Measurements from ENCODE around the gene NCKAP5.

NCKAP5 gene

GRCh38 chr2:132963161-132963560 is 605.1 kb downstream of the NCKAP5 start:
- no peak for TF ChIP-seq CTCF (IDR thresholded peaks at IDR 0.05; ENCODE audit: low read depth, low read length)
- Histone ChIP-seq H3K36me3 (peaks cover 30% of the 10 kb centered on the region), H3K27me3 (ENCODE audit: insufficient read depth, low read depth, severe bottlenecking) (no peaks in the 10 kb centered on the region), H3K4me3 (ENCODE audit: low read depth, low read length) (no peak overlapping the region), H3K27ac (no peak overlapping the region), H3K9me3 (ENCODE audit: severe bottlenecking) (no peaks in the 10 kb centered on the region)
- DNase-seq: no peak

DNA sequence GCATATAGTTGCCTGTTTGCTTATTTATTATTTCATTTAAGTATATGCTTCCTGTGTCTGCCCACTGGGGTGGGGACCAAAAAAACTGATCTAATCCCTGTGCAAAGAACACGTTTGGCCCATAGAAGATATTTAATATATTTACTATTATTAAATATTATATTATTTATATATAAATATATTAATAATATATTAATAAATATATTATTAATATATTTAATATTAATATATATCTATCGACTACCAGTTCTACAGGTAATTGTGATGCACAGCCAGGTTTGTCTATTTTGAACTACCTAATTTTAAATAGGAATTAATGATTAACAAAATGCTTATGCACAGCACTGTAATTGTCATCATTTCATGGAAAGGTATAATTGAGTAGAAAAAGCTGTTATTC is 609.4 kb downstream of the NCKAP5 start:
- TF ChIP-seq CTCF (IDR thresholded peaks at IDR 0.05; ENCODE audit: low read depth, low read length): no peak
- Histone ChIP-seq H3K4me3 (ENCODE audit: low read depth, low read length) (no peak overlapping the region), H3K9me3 (ENCODE audit: severe bottlenecking) (no peaks in the 10 kb centered on the region), H3K27me3 (ENCODE audit: insufficient read depth, low read depth, severe bottlenecking) (no peaks in the 10 kb centered on the region), H3K27ac (no peak overlapping the region), H3K36me3 (peaks cover 30% of the 10 kb centered on the region)
- DNase-seq: no peak

DNA sequence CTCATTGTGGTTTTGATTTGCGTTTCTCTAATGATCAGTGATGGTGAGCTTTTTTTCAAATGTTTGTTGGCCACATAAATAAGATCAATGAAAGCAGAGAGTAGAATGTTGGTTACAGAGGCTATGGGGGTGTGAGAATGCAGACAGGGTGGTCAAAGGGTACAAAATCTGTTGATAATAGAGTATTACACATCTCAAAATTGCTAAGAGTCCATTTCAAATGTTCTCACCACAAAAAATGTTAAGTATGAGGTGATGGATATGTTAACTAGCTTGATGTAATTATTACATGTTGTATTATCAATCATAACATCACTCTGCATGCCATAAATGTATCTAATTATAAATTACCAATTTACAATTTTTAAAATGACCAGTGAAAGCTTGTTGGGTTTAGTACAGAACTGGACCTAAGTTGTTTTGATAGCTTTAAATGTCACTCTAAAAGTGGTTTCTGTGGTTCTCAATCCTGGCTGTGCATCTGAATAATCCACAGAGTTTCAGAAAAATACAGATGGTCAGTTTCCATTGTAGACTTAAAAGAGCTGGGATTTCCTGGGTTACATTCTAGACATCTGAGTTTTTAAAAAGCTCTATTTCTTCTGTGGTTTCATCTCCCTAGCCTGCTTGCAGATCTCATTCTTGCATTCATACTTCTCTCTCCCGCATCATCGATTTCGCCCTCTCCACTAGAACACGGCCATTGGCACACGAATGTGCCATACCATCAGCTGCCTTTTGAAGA is 612.2 kb downstream of the NCKAP5 start:
- Histone ChIP-seq H3K27me3 (ENCODE audit: insufficient read depth, low read depth, severe bottlenecking) (no peaks in the 10 kb centered on the region), H3K9me3 (ENCODE audit: severe bottlenecking) (no peaks in the 10 kb centered on the region), H3K4me3 (ENCODE audit: low read depth, low read length) (no peak overlapping the region), H3K36me3 (peaks cover 5% of the 10 kb centered on the region), H3K27ac (no peak overlapping the region)
- no peak for TF ChIP-seq CTCF (IDR thresholded peaks at IDR 0.05; ENCODE audit: low read depth, low read length)
- DNase-seq: no peak

GRCh38 chr2:132953771-132954170 is 614.5 kb downstream of the NCKAP5 start:
- DNase-seq: no peak
- no peaks in the 10 kb centered on the region; the same call in none of the 2 replicates for H3K36me3 ChIP-seq
- H3K27me3 ChIP-seq (ENCODE audit: insufficient read depth, low read depth, severe bottlenecking): no peaks in the 10 kb centered on the region
- H3K9me3 ChIP-seq (ENCODE audit: severe bottlenecking): no peaks in the 10 kb centered on the region
- TF ChIP-seq CTCF (IDR thresholded peaks at IDR 0.05; ENCODE audit: low read depth, low read length): no peak
- H3K4me3 ChIP-seq (ENCODE audit: low read depth, low read length): no peak overlapping the region
- H3K27ac ChIP-seq: no peak overlapping the region

DNA sequence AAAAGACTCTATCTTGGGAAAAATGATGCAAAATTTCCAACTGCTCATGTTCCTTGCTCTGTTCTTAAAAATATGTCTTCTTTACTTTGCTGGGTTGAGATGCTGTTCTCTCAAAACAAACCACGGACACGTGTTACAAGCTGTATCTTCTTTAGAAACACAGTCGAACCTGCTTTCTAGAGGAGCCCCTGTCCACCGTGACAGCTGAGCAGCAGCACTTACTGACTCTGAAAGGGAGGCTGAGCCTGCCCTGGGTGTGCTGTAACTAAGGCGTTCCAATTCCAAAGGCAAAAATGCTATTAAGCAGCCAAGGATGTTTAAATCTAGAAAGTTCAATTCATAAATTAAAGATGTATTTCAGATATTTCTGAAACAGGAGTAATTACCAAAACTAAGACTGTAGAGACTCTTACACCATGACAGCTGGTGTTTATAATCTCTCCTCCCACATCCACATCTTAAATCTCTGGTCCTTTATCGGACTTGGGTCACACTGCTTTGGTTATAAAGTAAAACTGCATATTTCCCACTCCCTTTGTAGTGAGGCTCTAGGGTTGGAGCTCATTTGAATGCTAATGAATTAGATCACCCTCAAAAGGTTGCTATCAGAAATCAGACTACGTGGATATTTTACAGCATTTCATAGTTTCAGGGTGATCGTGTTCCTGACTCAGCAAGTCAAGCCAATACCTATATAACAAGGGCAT is 617.1 kb downstream of the NCKAP5 start:
- peak; percentile 40 for DNase-seq
- H3K9me3 ChIP-seq (ENCODE audit: severe bottlenecking): no peaks in the 10 kb centered on the region
- H3K36me3 ChIP-seq: no peaks in the 10 kb centered on the region; the same call in 1 of the 2 replicates
- peak overlapping the region; percentile 8; the same call in 1 of the 2 replicates for H3K27ac ChIP-seq
- no peaks in the 10 kb centered on the region for H3K27me3 ChIP-seq (ENCODE audit: insufficient read depth, low read depth, severe bottlenecking)
- H3K4me3 ChIP-seq (ENCODE audit: low read depth, low read length): no peak overlapping the region
- no peak for TF ChIP-seq CTCF (IDR thresholded peaks at IDR 0.05; ENCODE audit: low read depth, low read length)

Data from WERI-Rb-1 (cell line).